ENCODE measurements around the gene ALG12.
A peak's percentile ranks its signal among the peaks of the same experiment; 100 is the strongest.

The ALG12 gene

DNA sequence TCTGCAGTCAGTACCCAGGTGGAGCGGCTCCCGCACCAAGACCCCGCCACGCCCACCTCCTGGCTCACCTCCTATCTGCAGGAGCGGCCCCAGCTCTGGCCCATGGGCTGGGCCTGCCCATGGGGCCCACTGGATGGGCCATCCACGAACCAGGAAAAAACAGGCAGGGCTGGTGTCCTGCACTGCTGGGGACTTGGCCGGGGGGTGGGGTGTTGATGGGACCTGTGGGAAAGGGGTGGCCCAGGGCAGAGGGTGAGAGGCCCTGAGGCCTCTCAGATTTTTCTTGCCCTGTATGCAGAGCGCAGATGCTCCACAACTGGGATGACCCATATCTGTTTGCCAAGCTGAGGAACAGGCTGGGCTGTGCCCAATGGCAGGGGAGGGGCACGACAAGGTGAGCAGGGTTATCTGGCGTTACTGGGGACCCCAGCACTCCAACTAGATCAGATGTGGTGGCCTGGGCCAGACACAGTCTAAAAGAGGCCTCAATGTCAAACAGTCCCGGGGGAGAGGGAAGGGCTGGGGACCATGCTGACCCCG is 39.7 kb upstream of the ALG12 start:
- DNase-seq: no peak

- no peak for DNase-seq
Measured at GRCh38 chr22:49956914-49957825, 38.9 kb upstream of the ALG12 start.

DNA sequence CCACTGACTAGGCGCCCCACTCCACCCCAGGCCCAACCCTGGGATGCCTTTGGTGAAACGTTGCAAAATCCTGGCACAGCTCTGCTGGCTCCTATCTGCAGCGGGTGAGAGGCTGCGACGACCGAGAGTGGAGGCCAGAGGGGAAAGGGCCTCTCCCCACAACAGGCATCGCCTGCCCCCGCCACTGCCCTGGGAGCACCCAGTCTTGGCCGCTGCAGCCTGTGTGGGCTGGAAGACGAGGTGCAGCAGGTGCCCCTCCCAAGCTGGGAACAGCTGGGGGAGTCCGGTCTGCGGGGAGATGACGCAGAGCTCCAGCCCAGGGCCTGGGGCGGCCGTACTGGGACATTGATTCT is 38.2 kb upstream of the ALG12 start:
- DNase-seq: no peak

GRCh38 chr22:49955581-49956417 is 37.6 kb upstream of the ALG12 start:
- DNase-seq: no peak

GRCh38 chr22:49954991-49955580 is 36.8 kb upstream of the ALG12 start:
- DNase-seq: no peak

- no peak for DNase-seq
Measured at GRCh38 chr22:49954354-49954753, 36.1 kb upstream of the ALG12 start.

DNA sequence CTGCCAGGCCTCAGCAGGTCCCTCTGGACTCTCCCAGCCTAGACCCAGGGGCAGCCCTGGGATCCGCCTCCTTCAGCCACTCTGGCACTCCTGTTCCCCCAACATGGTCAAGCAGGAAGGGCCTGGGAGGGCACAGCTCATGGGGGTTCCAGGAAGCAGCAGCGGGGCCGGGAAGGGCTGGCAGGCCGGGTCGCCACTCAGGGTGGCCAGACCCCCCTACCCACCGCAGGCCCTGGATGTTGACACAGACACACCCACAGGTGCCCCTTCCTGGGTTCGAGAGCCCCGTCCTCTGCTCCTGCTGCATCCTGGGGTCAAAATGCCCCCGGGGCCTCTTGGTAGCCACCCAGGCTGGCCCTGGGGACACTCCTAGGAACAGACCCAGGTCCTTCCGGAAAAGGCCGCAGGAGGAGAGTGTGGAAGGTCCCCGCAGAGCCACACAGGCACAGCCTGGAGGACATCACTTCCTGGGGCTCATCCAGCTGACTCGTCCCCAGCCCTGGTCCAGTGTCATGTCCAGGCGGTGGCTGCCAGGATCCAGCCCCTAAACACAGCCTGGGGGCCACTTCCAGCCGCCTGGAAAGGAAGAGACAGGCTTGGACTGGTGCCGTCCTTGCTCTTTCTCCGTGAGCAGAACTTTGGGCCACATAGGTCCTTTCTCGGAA is 35.6 kb upstream of the ALG12 start:
- DNase-seq: no peak

DNA sequence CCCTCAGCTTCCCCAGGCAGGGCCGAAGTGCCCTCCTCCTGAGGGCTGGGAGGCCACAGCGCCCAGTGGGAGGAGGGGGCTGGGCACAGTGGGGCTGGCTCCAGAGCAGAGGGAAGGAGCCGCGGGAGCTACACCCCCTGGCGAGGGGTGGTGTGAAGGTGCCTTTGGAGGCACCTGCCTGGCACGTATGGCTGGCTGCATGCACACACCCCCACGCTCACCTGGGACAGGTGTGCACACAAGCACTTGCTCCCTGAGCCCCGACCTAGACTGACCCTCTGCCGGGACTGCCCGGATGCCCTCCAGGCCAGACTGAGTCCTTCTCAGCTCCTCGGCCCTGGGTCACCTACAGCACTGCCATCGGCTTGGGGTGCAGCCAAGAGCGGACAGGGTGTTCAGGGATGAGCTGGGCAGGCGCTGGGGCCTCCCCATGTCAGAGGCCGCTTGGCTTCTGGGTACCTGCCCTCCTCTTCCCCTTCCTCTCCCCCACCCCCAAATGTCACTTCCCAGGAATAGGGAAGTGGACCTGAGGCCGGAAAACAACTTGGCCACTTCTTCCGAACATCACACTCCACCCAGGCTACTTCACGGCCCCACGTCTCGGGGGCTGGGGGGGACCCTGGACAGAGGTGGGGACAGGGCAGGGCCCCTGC is 34.9 kb upstream of the ALG12 start:
- DNase-seq: no peak

GRCh38 chr22:49951986-49952896 is 34.0 kb upstream of the ALG12 start:
- peak; percentile 87 for DNase-seq

- no peak for DNase-seq
Measured at GRCh38 chr22:49951678-49951985, 33.4 kb upstream of the ALG12 start.

DNA sequence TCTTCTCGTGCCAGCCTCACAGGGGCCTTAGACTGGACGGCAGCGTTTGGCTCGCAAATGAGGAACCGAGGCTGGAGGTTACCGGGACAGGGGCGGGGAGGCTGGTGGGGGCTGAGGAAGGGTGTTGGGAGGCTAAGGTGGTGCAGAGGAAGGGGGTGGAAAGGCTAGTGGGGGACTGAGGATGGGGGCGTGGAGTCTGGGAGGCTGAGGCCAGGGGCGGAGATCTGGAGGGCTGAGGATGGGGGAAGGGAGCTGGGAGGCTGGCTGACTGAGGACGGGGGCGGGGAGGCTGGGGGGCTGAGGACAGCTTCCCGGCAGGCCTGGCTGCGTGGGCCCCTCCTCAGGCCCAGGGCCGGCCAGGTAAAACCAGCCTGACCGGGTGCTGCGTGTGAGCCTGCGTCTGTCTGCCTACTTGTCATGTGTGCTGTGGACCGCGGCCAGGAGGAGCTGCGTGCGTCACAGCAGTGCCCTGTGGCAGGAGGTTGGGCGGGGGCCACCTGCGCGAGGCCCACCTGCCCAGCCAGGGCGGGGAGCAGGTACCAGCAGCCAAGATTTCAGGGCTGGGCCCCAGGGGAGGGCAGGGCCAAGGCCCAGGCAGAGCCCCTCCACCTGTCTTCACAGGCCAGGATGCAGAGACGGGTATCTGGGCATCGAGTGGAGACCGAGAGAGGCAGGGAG is 32.9 kb upstream of the ALG12 start:
- DNase-seq: peak; percentile 85

DNA sequence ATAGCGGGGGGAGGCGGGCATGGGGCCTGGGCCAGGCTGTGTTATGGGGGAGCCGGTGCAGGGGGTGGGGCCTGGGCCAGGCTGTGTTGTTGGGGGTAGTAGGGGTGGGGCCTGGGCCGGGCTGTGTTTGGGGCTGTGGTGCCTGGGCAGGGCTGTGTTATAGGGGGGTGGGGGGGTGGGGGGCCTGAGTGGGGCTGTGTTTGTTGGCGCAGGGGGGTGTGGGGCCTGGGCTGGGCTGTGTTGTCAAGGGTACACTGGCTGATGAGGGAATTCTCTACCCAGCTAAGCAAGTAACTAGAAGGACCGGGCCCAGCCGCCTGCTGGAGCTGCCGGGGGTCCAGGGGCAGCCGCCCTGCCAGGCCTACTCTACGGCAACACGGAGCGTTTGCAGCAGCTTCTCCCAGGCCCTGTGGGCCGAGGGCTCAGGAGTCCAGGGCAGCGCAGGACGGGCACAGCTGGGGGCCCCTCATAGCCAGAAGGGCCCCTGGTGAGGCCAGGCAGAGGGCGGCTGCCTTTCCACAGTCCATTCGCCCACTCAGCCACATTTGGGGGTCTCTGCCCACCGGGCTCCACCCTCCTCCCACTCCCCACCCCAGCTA is 32.3 kb upstream of the ALG12 start:
- DNase-seq: no peak

GRCh38 chr22:49949914-49950292 is 31.7 kb upstream of the ALG12 start:
- no peak for DNase-seq

DNA sequence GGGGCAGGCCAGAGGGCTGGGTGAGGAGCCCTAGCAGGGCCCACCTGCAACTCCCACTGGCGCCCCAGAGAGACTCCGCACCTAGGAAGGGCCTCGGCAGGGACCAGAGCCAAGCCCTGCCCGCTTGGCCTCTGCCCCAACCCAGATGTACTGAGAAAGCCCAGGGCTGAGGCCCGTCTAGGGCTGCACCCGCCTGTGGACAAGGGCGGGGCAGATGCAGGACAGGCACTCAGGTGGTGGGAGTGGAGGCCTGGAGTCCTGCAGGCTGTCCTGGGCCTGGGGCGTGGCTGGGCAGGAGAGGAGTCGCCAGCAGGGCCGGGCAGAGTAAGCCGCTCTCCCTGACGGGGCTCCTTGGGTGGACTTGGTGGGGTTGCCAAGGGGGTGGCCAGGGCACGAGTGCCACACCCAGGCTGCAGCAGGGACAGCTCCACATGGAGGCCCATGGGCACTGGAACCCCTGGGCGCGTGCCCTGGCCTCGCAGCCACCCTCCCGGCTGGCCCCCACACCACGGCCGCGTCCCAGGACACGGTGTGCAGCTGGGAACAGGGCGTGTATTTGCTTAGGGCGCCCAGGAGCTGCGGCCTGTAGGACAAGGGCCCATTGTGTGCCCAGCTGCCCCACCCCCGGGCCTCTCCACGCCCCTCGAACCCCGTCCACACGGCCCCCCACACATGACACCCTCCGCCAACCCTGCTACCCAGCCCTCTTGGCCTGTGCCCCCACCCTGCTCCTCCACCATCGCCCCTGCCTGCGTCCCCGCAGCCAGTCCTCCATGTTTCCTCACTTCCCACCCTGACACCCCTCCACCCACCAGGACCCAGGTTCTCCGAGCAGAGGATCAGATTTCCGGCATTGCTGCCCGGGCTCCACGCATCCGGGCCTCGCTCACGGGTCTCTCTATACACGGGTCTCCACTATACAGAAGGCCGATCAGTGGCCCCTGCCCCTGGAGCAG is 31.0 kb upstream of the ALG12 start:
- DNase-seq: no peak

DNA sequence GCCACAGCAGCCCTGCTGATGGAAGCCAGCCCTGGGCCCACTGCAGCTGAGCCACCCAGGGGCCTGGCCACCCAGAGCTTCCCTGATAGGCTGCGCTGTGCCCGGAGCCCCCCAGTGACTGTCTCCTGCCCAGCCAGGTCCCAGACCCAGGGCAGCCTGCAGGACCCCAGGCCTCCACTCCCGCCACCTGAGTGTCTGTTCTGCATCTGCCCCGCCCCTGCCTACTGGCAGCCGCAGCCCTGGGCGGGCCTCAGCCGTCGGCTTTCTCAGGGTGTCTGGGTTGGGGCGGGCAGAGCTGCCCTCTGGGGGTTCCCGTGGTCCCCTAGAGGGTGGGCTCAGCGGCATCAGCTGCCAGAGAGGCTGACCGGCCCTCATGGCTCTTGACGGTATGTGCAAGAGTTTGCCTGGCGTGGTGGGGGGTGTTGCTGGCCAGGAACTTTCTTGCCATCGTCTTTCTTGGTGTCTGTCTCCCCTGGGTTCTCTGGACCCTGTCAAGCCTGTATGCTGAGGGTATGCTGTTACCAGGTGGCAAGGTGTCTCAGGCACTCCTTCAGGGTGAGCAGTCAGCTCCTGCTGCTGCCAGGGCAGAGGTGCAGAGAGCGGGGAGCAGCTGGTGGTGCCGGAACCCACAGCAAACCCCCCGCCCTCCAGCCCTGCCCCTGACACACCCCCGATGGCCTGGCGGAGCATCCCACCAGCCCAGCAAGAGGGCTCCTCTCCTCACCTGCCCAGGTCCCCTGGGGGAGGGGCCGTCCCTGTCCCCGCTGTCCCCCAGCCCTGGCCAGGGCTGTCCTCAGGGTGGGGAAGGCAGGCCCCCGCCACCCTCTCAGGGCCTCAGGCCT is 30.1 kb upstream of the ALG12 start:
- no peak for DNase-seq

- DNase-seq: no peak
Measured at GRCh38 chr22:49947296-49947622, 29.0 kb upstream of the ALG12 start.

DNA sequence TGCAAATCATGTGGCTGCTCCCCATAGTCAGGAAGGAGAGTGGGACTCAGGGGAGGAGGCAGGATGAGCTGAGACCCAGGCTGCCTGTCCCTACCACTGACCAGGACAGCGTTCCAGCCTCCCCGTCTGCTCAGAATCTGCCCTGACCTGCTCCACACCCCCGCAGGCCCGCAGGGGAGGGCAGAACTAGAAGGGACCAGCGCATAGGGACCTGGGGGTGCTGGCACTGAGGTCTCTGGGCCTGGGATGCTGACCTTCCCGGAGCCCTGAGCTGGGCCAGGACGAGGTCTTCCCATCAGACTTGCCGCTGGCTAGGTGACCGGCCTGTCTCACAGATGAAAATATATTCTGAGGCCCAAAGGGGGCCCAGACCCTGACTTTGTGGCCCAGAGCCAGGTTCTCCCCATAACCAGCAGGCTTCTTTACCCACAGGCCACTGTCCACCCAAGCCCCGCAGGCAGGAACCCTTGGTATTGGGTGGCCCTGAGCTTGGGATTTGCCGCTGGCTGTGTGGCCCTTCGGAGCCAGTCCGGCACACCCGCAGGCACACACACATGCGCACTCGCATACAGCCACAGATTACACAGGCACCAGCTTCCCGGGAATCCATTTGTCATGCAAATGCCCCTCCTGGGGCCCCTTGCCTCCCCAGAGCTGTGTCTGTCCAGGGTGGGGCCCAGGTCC is 28.5 kb upstream of the ALG12 start:
- DNase-seq: no peak
